ENCODE measurements around the gene VARS2.

Gene VARS2

DNA sequence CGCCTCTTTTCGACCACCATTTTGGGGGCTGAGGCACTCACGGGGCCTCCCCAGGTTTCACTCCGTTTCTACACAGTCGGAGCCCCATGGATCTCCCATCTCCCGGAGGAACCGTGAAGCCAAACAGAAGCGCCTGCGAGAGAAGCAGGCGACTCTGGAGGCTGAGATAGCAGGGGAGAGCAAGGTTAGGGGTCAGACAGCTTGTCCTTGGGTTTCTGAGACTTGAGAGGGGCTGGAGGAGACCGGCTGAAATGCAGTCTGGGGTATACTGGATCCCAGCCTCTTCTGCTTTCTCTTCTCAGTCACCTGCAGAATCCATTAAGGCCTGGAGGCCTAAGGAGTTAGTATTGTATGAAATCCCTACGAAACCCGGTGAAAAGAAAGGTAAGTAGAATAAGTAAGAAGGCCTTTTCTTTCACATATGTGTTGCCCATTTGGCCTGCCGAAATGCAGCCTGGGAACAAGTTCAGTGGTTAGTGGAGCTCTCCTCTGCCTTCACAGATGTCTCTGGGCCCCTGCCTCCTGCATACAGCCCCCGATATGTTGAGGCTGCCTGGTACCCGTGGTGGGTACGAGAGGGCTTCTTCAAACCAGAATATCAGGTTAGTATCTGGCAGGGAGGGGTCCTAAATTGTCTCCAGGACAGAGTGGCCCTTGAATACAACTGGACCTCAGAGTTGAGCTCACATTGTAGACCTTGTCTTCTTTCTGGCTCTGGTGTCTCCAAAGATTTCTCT, 984 bp downstream of the VARS2 start:
- peaks cover 46% of the 10 kb centered on the region for H3K4me1 ChIP-seq (ENCODE audit: insufficient read depth, low read length)
- peak overlapping the region; percentile 44 to 76 for H3K4me3 ChIP-seq (ENCODE audit: low read depth in 1 of 2, low read length in 2 of 2)
- H4K20me1 ChIP-seq (ENCODE audit: insufficient read depth, low read length): no peaks in the 10 kb centered on the region
- peaks cover 75% of the 10 kb centered on the region for H3K36me3 ChIP-seq (ENCODE audit: insufficient read depth, low read length)
- peak; percentile 10 for ATAC-seq (ENCODE audit: insufficient read depth, low read depth)
- no peaks in the 10 kb centered on the region for H3K9me3 ChIP-seq (ENCODE audit: insufficient read depth, low read length, severe bottlenecking)
- peak overlapping the region; percentile 62 for H2AFZ ChIP-seq (ENCODE audit: low read depth, low read length)
- H3K27ac ChIP-seq (ENCODE audit: low read length): peak overlapping the region; percentile 81
- H3K27me3 ChIP-seq (ENCODE audit: insufficient read depth, low read length, poor library complexity): no peaks in the 10 kb centered on the region
- H3K9ac ChIP-seq (ENCODE audit: low read depth, low read length): peak overlapping the region; percentile 82
- peaks cover 36% of the 10 kb centered on the region for H3K79me2 ChIP-seq (ENCODE audit: insufficient read depth, low read length)
- peak; percentile 40 for DNase-seq
- TF ChIP-seq, protein P1, sequence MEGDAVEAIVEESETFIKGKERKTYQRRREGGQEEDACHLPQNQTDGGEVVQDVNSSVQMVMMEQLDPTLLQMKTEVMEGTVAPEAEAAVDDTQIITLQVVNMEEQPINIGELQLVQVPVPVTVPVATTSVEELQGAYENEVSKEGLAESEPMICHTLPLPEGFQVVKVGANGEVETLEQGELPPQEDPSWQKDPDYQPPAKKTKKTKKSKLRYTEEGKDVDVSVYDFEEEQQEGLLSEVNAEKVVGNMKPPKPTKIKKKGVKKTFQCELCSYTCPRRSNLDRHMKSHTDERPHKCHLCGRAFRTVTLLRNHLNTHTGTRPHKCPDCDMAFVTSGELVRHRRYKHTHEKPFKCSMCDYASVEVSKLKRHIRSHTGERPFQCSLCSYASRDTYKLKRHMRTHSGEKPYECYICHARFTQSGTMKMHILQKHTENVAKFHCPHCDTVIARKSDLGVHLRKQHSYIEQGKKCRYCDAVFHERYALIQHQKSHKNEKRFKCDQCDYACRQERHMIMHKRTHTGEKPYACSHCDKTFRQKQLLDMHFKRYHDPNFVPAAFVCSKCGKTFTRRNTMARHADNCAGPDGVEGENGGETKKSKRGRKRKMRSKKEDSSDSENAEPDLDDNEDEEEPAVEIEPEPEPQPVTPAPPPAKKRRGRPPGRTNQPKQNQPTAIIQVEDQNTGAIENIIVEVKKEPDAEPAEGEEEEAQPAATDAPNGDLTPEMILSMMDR (IDR thresholded peaks at IDR 0.05; ENCODE audit: borderline replicate concordance, extremely low read depth, low read length, poor library complexity, severe bottlenecking): no peak
- no peak for TF ChIP-seq EZH2 (IDR thresholded peaks at IDR 0.05; ENCODE audit: borderline replicate concordance, low read depth, low read length, severe bottlenecking)
- H3K4me2 ChIP-seq (ENCODE audit: insufficient read depth, low read length): peak overlapping the region; percentile 90

DNA sequence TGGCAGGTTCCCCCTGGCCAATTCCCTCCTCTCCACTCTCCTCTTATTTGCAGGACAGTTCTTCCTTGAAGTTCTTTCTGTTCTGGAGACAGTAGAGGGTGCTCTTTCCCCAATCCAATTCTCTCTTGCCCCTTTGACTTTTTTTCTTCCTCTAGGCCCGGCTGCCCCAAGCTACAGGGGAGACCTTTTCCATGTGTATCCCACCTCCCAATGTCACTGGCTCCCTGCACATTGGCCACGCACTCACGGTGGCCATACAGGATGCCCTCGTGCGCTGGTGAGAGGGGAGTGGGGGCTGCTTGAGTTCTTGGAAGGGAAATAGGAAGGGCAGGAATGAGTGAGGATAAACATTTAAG, 1.5 kb downstream of the VARS2 start:
- Histone ChIP-seq H3K9ac (ENCODE audit: low read depth, low read length) (peak overlapping the region; percentile 82), H3K4me1 (ENCODE audit: insufficient read depth, low read length) (peaks cover 42% of the 10 kb centered on the region), H3K4me3 (ENCODE audit: low read depth in 1 of 2, low read length in 2 of 2) (peak overlapping the region in 1 of 2 experiments; percentile 76; a peak in 2 of 4 replicates), H3K9me3 (ENCODE audit: insufficient read depth, low read length, severe bottlenecking) (no peaks in the 10 kb centered on the region), H3K36me3 (ENCODE audit: insufficient read depth, low read length) (peaks cover 75% of the 10 kb centered on the region), H3K4me2 (ENCODE audit: insufficient read depth, low read length) (peak overlapping the region; percentile 90), H3K27ac (ENCODE audit: low read length) (peak overlapping the region; percentile 81), H3K27me3 (ENCODE audit: insufficient read depth, low read length, poor library complexity) (no peaks in the 10 kb centered on the region), H4K20me1 (ENCODE audit: insufficient read depth, low read length) (no peaks in the 10 kb centered on the region), H3K79me2 (ENCODE audit: insufficient read depth, low read length) (peaks cover 34% of the 10 kb centered on the region), H2AFZ (ENCODE audit: low read depth, low read length) (no peak overlapping the region)
- TF ChIP-seq, protein P1 (IDR thresholded peaks at IDR 0.05; ENCODE audit: borderline replicate concordance, extremely low read depth, low read length, poor library complexity, severe bottlenecking): peak; percentile 77
- no peak for TF ChIP-seq EZH2 (IDR thresholded peaks at IDR 0.05; ENCODE audit: borderline replicate concordance, low read depth, low read length, severe bottlenecking)
- DNase-seq (no peak), ATAC-seq (ENCODE audit: insufficient read depth, low read depth) (peak; percentile 43; the same call in 2 of the 3 replicates)

DNA sequence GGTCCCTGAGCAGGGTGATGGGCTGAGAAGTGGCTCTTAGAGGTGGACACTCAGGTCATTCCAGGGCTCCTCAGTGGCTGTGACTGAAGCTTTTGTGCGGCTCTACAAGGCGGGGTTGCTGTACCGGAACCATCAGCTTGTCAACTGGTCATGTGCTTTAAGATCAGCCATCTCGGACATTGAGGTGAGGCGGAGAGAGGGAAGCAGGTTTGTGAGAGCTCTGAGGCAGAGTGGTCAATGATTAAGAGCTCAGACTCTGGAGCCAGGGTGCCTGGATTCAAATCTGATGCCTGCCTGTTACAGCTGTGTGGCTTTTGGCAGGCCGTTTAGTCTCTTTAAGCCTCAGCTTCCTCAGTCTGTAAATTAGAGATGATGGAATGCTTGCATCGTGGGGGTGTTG, 3.0 kb downstream of the VARS2 start:
- no peaks in the 10 kb centered on the region for H3K9me3 ChIP-seq (ENCODE audit: insufficient read depth, low read length, severe bottlenecking)
- H3K4me1 ChIP-seq (ENCODE audit: insufficient read depth, low read length): peaks cover 39% of the 10 kb centered on the region
- DNase-seq (no peak), ATAC-seq (ENCODE audit: insufficient read depth, low read depth) (no peak)
- H3K27me3 ChIP-seq (ENCODE audit: insufficient read depth, low read length, poor library complexity): no peaks in the 10 kb centered on the region
- no peak overlapping the region for H3K9ac ChIP-seq (ENCODE audit: low read depth, low read length)
- TF ChIP-seq EZH2 (IDR thresholded peaks at IDR 0.05; ENCODE audit: borderline replicate concordance, low read depth, low read length, severe bottlenecking): no peak
- TF ChIP-seq, protein P1 (IDR thresholded peaks at IDR 0.05; ENCODE audit: borderline replicate concordance, extremely low read depth, low read length, poor library complexity, severe bottlenecking): no peak
- no peak overlapping the region for H3K27ac ChIP-seq (ENCODE audit: low read length)
- H3K79me2 ChIP-seq (ENCODE audit: insufficient read depth, low read length): peaks cover 32% of the 10 kb centered on the region
- H3K36me3 ChIP-seq (ENCODE audit: insufficient read depth, low read length): peaks cover 77% of the 10 kb centered on the region
- H2AFZ ChIP-seq (ENCODE audit: low read depth, low read length): no peak overlapping the region
- H3K4me2 ChIP-seq (ENCODE audit: insufficient read depth, low read length): peak overlapping the region; percentile 8; the same call in 1 of the 2 replicates
- no peak overlapping the region for H3K4me3 ChIP-seq (ENCODE audit: low read depth in 1 of 2, low read length in 2 of 2)
- H4K20me1 ChIP-seq (ENCODE audit: insufficient read depth, low read length): no peaks in the 10 kb centered on the region; the same call in 1 of the 2 replicates
